ENCODE results near the gene FAM110C. TPM values are rescaled to one million over a fixed set of nuclear protein-coding genes. Genes with fewer than 3 reads are reported as not detected.

Gene FAM110C
- total RNA-seq, 4 donors from 2014 or later, result 41.7 to 68.0 (median 53.7) TPM

DNA sequence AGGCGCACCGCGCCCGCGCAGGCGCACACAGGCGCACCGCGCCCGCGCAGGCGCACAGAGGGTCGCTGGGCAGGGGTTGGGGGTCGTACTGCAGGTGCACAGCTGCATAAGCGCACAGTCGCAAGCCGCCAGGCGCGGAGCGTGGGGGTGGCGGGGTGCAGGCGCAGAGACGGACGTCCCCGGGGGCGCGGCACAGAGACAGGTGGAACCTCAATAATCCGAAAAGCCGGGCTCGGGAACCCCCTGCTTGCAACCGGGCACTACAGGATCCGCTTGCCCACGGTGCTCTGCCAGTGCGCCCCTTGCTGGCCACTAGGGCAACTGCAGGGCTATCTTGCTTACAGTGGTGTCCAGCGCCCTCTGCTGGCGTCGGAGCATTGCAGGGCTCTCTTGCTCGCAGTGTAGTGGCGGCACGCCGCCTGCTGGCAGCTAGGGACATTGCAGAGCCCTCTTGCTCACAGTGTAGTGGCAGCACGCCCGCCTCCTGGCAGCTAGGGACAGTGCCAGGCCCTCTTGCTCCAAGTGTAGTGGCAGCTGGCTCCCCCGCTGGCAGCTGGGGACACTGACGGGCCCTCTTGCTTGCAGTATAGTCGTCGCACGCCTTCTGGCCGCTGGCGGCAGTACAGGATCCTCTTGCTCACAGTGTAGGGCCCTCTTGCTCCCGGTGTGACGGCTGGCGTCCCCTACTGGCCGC, 34.9 kb downstream of the FAM110C start:
- peaks cover 0 to 3% (median 0%) of the 10 kb centered on the region in 4 donors for H3K27me3 ChIP-seq
- no peaks in the 10 kb centered on the region for H3K36me3 ChIP-seq
- TF ChIP-seq, protein P1, sequence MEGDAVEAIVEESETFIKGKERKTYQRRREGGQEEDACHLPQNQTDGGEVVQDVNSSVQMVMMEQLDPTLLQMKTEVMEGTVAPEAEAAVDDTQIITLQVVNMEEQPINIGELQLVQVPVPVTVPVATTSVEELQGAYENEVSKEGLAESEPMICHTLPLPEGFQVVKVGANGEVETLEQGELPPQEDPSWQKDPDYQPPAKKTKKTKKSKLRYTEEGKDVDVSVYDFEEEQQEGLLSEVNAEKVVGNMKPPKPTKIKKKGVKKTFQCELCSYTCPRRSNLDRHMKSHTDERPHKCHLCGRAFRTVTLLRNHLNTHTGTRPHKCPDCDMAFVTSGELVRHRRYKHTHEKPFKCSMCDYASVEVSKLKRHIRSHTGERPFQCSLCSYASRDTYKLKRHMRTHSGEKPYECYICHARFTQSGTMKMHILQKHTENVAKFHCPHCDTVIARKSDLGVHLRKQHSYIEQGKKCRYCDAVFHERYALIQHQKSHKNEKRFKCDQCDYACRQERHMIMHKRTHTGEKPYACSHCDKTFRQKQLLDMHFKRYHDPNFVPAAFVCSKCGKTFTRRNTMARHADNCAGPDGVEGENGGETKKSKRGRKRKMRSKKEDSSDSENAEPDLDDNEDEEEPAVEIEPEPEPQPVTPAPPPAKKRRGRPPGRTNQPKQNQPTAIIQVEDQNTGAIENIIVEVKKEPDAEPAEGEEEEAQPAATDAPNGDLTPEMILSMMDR (IDR thresholded peaks at IDR 0.05), result peak in 5 of 6 experiments; percentile 37 to 86 (median 57)
- no peak for TF ChIP-seq POLR2A (IDR thresholded peaks at IDR 0.05)
- DNase-seq, result no peak
- WGBS, 2 donors, result 69 to 79% methylated on average over 12 to 23 of the region's 54 CpGs
- H3K4me3 ChIP-seq, result no peak overlapping the region
- H3K9me3 ChIP-seq, result peaks cover 0 to 6% (median 0%) of the 10 kb centered on the region in 3 donors
- intact Hi-C loops (cut with DNase I), result no loop called here
- H3K4me1 ChIP-seq, result peaks cover 0 to 11% (median 4%) of the 10 kb centered on the region in 3 donors
- H3K27ac ChIP-seq, result no peak overlapping the region

DNA sequence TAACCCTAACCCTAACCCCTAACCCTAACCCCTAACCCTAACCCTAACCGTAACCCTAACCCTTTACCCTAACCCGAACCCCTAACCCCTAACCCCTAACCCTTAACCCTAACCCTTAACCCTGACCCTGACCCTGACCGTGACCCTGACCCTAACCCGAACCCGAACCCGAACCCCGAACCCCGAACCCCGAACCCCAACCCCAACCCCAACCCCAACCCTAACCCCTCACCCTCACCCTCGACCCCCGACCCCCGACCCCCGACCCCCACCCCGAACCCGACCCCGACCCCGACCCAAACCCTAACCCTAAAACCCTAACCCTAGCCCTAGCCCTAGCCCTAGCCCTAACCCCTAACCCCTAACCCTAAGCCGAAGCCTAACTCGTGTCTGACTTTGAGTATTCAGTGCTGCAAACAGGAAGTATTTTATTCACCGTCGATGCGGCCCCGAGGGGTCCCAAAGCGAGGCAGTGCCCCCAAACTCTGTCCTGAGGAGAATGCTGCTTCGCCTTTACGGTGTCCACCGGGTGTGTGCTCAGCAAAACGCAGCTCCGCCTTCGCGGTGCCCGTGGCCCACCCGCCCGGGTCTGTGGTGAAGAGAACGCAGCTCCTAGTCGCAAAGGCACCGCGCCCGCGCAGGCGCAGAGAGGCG, 36.0 kb downstream of the FAM110C start:
- no peak for DNase-seq
- H3K9me3 ChIP-seq, result peaks cover 0 to 6% (median 0%) of the 10 kb centered on the region in 3 donors
- no peak for TF ChIP-seq POLR2A (IDR thresholded peaks at IDR 0.05)
- TF ChIP-seq, protein P1 (IDR thresholded peaks at IDR 0.05), result no peak
- no peaks in the 10 kb centered on the region for H3K27me3 ChIP-seq
- no peaks in the 10 kb centered on the region for H3K36me3 ChIP-seq
- WGBS, 2 donors, result 82% methylated on average over 5 of the region's 42 CpGs; no CpG with 5 or more reads in 1 of the 2 donors
- H3K27ac ChIP-seq, result no peak overlapping the region
- H3K4me3 ChIP-seq, result no peak overlapping the region
- peaks cover 0 to 5% (median 0%) of the 10 kb centered on the region in 3 donors for H3K4me1 ChIP-seq
- intact Hi-C loops (cut with DNase I), result no loop called here

Other genes with a start within 250 kb of the FAM110C start
- 10 to 100 TPM; 64.9 to 99.6 (median 81.1) TPM for gene SH3YL1, start 217.5 kb upstream of the FAM110C start, total RNA-seq
- gene ACP1, start 218.4 kb upstream of the FAM110C start, total RNA-seq, result 10 to 100 TPM; 50.3 to 93.1 (median 82.0) TPM
- gene ALKAL2, start 241.6 kb upstream of the FAM110C start, total RNA-seq, result 1 to 10 TPM in 1 of 4 donors, not detected in 3; 4.8 TPM

Measured in esophagus squamous epithelium (tissue), 5 donors.